Neuron (in vitro differentiated cells): ENCODE results near the gene GPNMB.

Source experiments
- H2AFZ ChIP-seq: one replicate; pipeline ENCODE4 v1.6.1; 2013; ENCODE audit warnings: low read depth, mild to moderate bottlenecking, inconsistent platforms, low read length, moderate library complexity
- H3K27me3 ChIP-seq: one replicate; pipeline ENCODE4 v1.6.1; 2013; ENCODE audit warnings: low read length; ENCODE audit not compliant: insufficient read depth
- H3K36me3 ChIP-seq: one replicate; pipeline ENCODE4 v1.6.1; 2013; ENCODE audit warnings: low read length; ENCODE audit not compliant: insufficient read depth
- H3K4me1 ChIP-seq: one replicate; pipeline ENCODE4 v1.6.1; 2013; ENCODE audit warnings: low read length; ENCODE audit not compliant: insufficient read depth
- H3K4me3 ChIP-seq: 2 replicates; pipeline ENCODE4 v1.5.1; 2013; ENCODE audit warnings: mild to moderate bottlenecking, low read length, moderate library complexity
- H3K9me3 ChIP-seq: one replicate; pipeline ENCODE4 v1.6.1; 2013; ENCODE audit warnings: low read length

GPNMB gene

GRCh38 chr7:23266918-23267317, 20.3 kb downstream of the GPNMB start:
- no peaks in the 10 kb centered on the region for H3K36me3 ChIP-seq
- H3K9me3 ChIP-seq = no peaks in the 10 kb centered on the region
- H3K27me3 ChIP-seq = no peaks in the 10 kb centered on the region
- H3K4me1 ChIP-seq = peaks cover 6% of the 10 kb centered on the region
- no peak overlapping the region for H3K4me3 ChIP-seq
- no peak overlapping the region for H2AFZ ChIP-seq

GRCh38 chr7:23267357-23267756, 20.8 kb downstream of the GPNMB start:
- H2AFZ ChIP-seq = no peak overlapping the region
- no peaks in the 10 kb centered on the region for H3K36me3 ChIP-seq
- H3K4me3 ChIP-seq = no peak overlapping the region
- peaks cover 6% of the 10 kb centered on the region for H3K4me1 ChIP-seq
- no peaks in the 10 kb centered on the region for H3K27me3 ChIP-seq
- H3K9me3 ChIP-seq = no peaks in the 10 kb centered on the region

- Histone ChIP-seq H3K4me1 (peaks cover 6% of the 10 kb centered on the region), H3K9me3 (no peaks in the 10 kb centered on the region), H3K36me3 (no peaks in the 10 kb centered on the region), H3K4me3 (no peak overlapping the region), H2AFZ (no peak overlapping the region), H3K27me3 (no peaks in the 10 kb centered on the region)
Observed at GRCh38 chr7:23268167-23268566, 21.6 kb downstream of the GPNMB start.

DNA sequence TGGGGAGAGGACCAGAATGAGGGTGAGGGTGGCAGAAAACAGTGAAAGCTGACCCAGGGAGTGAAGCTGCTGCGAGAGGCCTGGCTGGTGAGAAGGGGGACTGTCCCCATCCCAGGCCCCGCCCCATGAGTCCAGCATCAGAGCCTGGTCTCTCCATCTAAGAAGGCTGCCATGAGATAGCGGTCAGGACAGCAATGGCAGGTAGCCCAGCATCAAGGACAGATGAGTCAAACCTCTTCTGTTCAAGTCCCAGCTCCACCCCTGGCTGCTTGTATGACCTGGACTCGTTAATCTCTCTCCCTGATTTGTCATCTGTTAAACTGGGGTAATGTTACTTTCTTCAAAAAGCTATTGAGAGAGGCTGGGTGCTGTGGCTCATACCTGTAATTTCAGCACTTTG, 22.2 kb downstream of the GPNMB start:
- no peak overlapping the region for H2AFZ ChIP-seq
- no peaks in the 10 kb centered on the region for H3K9me3 ChIP-seq
- H3K4me1 ChIP-seq = peaks cover 6% of the 10 kb centered on the region
- H3K4me3 ChIP-seq = no peak overlapping the region
- H3K36me3 ChIP-seq = no peaks in the 10 kb centered on the region
- no peaks in the 10 kb centered on the region for H3K27me3 ChIP-seq

- Histone ChIP-seq H3K27me3 (no peaks in the 10 kb centered on the region), H2AFZ (no peak overlapping the region), H3K4me3 (no peak overlapping the region), H3K9me3 (no peaks in the 10 kb centered on the region), H3K36me3 (no peaks in the 10 kb centered on the region), H3K4me1 (peaks cover 6% of the 10 kb centered on the region)
Observed at GRCh38 chr7:23272275-23272674, 25.7 kb downstream of the GPNMB start.

- Histone ChIP-seq H3K36me3 (no peaks in the 10 kb centered on the region), H3K9me3 (no peaks in the 10 kb centered on the region), H3K4me3 (no peak overlapping the region), H3K27me3 (no peaks in the 10 kb centered on the region), H3K4me1 (peaks cover 6% of the 10 kb centered on the region), H2AFZ (no peak overlapping the region)
Observed at GRCh38 chr7:23273141-23273599, 26.6 kb downstream of the GPNMB start.

GRCh38 chr7:23275912-23276311, 29.3 kb downstream of the GPNMB start:
- H3K9me3 ChIP-seq = no peaks in the 10 kb centered on the region
- no peaks in the 10 kb centered on the region for H3K27me3 ChIP-seq

DNA sequence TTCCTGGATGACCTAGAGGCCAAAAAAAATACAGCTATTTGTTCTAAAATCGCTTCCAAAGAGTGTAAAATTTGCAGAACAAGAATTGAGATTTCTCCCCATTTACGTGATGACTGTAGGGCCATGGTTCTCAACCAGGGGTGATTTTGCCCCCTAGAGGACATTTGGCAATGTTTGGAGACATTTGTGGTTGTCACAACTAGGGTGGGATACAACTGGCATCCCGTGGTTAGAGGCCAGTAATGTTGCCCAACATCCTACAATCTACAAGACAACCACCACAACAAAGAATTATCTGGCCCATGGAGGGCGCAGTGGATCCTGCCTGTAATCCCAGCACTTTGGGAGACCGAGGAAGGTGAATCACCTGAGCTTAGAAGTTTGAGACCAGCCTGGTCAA, 29.8 kb downstream of the GPNMB start:
- no peak overlapping the region for H3K4me3 ChIP-seq
- no peaks in the 10 kb centered on the region for H3K9me3 ChIP-seq
- H3K4me1 ChIP-seq = no peaks in the 10 kb centered on the region
- H2AFZ ChIP-seq = no peak overlapping the region
- no peaks in the 10 kb centered on the region for H3K27me3 ChIP-seq
- no peaks in the 10 kb centered on the region for H3K36me3 ChIP-seq

More at GRCh38 chr7:23275912-23276311, 29.3 kb downstream of the GPNMB start:
- no peaks in the 10 kb centered on the region for H3K4me1 ChIP-seq
- H2AFZ ChIP-seq = no peak overlapping the region
- no peak overlapping the region for H3K4me3 ChIP-seq
- H3K36me3 ChIP-seq = no peaks in the 10 kb centered on the region

DNA sequence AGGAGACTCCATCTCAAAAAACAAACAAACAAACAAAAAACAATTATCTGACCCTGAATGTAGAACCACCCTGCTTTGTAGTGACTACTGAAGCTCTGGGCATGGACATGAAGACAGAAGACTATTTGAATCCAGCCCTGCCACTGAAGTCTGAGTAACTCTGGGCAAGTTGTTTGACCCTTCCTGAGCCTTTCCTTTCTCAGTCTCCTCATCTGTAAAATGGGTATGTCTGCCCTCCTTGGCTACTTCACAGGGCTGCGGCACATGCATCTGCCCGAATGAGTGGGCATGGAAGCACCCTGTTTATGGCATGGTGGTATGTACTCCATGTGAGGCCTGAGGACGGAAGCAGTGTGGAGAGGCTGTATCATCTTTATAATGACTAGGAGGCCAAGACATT, 30.4 kb downstream of the GPNMB start:
- no peaks in the 10 kb centered on the region for H3K4me1 ChIP-seq
- no peaks in the 10 kb centered on the region for H3K9me3 ChIP-seq
- H3K36me3 ChIP-seq = no peaks in the 10 kb centered on the region
- no peaks in the 10 kb centered on the region for H3K27me3 ChIP-seq
- no peak overlapping the region for H2AFZ ChIP-seq
- H3K4me3 ChIP-seq = no peak overlapping the region

- H2AFZ ChIP-seq = no peak overlapping the region
- H3K4me3 ChIP-seq = no peak overlapping the region
- no peaks in the 10 kb centered on the region for H3K27me3 ChIP-seq
- H3K4me1 ChIP-seq = no peaks in the 10 kb centered on the region
- H3K9me3 ChIP-seq = no peaks in the 10 kb centered on the region
- no peaks in the 10 kb centered on the region for H3K36me3 ChIP-seq
Observed at GRCh38 chr7:23277359-23277989, 30.9 kb downstream of the GPNMB start.

DNA sequence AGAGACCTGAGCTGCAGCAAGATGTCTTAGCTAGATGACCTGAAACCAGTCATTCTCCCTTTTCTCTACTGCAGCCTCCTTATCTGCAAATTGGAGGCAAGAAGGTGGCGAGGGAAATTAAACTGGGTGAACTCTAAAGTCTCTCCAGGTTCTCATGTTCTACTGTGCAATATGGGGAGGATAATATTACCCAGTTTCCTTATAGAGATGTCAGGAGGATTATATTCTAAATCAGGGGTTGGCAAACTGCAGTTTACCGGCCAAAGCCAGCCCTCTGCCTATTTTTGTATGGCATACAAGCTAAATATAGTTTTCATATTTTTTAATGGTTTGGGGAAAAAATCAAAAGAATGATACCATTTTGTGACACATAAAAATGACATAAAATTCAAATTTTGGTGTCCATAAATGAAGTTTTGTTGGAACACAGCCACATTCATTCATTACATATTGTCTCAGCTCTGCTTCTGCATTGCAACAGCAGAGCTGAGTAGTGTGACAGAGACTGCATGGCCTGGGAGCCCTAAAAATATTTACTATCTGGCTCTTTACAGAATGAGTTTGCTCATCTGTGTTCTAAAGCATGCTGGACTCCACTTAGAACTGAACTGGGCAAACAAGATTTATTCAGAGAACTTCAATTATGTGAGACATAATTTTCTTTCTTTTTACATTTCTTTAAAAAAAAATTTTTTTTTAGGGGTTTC, 33.4 kb downstream of the GPNMB start:
- no peaks in the 10 kb centered on the region for H3K27me3 ChIP-seq
- no peak overlapping the region for H3K4me3 ChIP-seq
- H3K36me3 ChIP-seq = no peaks in the 10 kb centered on the region
- H3K9me3 ChIP-seq = no peaks in the 10 kb centered on the region
- no peak overlapping the region for H2AFZ ChIP-seq
- no peaks in the 10 kb centered on the region for H3K4me1 ChIP-seq

GRCh38 chr7:23283086-23283485, 36.5 kb downstream of the GPNMB start:
- Histone ChIP-seq H3K36me3 (no peaks in the 10 kb centered on the region), H3K4me3 (no peak overlapping the region), H3K9me3 (no peaks in the 10 kb centered on the region), H3K27me3 (no peaks in the 10 kb centered on the region), H2AFZ (no peak overlapping the region), H3K4me1 (no peaks in the 10 kb centered on the region)

- no peaks in the 10 kb centered on the region for H3K36me3 ChIP-seq
- no peaks in the 10 kb centered on the region for H3K4me1 ChIP-seq
- no peaks in the 10 kb centered on the region for H3K27me3 ChIP-seq
- no peak overlapping the region for H2AFZ ChIP-seq
- no peak overlapping the region for H3K4me3 ChIP-seq
- H3K9me3 ChIP-seq = no peaks in the 10 kb centered on the region
Observed at GRCh38 chr7:23284871-23285270, 38.3 kb downstream of the GPNMB start.
